ENCODE measurements around the gene OPCML.

GRCh38 chr11:133082841-133083488 lies 449.3 kb downstream of the OPCML start:
- TF ChIP-seq CTCF (IDR thresholded peaks at IDR 0.05) = peak; percentile 12 to 100 (median 88)
- no peak for TF ChIP-seq POLR2A (IDR thresholded peaks at IDR 0.05)
